Brain microvascular endothelial cell (primary cell): ENCODE results near the gene DDX31.

Experiments
- DNase-seq: peaks from one replicate; pipeline ENCODE4 v3.0.0-alpha.2; 2020
- H3K27ac ChIP-seq: fragments of 250-450 bp; sonication (Bioruptor Pico); 2 replicates; pipeline ENCODE4 v1.5.1; 2020; ENCODE audit warnings: mild to moderate bottlenecking, moderate library complexity
- H3K27me3 ChIP-seq: fragments of 250-450 bp; sonication (Bioruptor Pico); replicated peaks from 2 replicates; pipeline ENCODE4 v1.5.1; 2020; ENCODE audit warnings: mild to moderate bottlenecking
- H3K36me3 ChIP-seq: fragments of 250-450 bp; sonication (Bioruptor Pico); replicated peaks from 2 replicates; pipeline ENCODE4 v1.5.1; 2020; ENCODE audit warnings: mild to moderate bottlenecking
- H3K4me3 ChIP-seq: 2 replicates; pipeline ENCODE4 v1.5.1; 2011; ENCODE audit warnings: low read depth, mild to moderate bottlenecking, control low read depth, low read length, moderate library complexity
- in situ Hi-C: cut with HindIII; loops from 2 replicates; pipeline ENCODE4 v1.10.0; 2017; ENCODE audit warnings: low sequenced_read_pairs, low pct_ligation_motif_present
- TF ChIP-seq, protein P1 (sequence below): IDR thresholded peaks from 2 replicates; pipeline ENCODE4 v1.5.1; 2011; ENCODE audit warnings: low read depth, mild to moderate bottlenecking, moderate library complexity, low read length, control low read depth, inconsistent platforms; ENCODE audit errors: missing control alignments

DDX31 gene

DNA sequence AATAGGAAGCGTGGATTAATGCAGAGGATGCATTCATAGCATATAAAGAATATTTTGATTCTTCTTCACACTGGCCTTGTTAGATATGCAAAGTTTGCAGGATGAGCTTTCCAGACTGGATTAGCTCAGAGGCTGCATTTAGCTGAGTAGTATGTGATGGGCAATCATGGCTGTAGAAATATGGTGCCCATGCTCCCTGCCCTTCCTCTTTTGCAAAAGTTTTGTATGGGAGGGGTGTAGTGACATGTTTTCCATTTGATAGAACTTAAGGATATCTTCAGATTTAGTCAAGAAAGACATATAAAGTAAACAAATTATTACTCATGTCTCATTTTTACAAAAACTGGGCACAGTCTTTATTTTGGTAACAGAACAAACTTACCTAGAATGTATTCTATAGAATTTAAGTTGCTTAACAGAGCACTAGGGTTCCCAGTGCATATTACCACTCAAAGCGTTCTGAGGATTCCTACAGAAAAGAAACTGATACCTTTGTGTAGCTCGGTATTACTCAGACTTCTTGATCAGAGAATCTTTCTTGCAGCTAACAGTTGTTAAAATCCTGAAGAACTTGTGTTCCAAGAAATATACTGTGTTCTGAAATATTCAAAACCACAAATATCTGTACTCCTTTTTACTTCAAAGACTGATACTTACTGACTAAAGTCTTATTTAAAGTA, 10.3 kb upstream of the DDX31 start:
- DNase-seq = no peak
- Histone ChIP-seq H3K4me3 (no peak overlapping the region), H3K27me3 (no peaks in the 10 kb centered on the region), H3K27ac (no peak overlapping the region), H3K36me3 (peaks cover 34% of the 10 kb centered on the region)
- in situ Hi-C loops = no loop called here
- TF ChIP-seq, protein P1, sequence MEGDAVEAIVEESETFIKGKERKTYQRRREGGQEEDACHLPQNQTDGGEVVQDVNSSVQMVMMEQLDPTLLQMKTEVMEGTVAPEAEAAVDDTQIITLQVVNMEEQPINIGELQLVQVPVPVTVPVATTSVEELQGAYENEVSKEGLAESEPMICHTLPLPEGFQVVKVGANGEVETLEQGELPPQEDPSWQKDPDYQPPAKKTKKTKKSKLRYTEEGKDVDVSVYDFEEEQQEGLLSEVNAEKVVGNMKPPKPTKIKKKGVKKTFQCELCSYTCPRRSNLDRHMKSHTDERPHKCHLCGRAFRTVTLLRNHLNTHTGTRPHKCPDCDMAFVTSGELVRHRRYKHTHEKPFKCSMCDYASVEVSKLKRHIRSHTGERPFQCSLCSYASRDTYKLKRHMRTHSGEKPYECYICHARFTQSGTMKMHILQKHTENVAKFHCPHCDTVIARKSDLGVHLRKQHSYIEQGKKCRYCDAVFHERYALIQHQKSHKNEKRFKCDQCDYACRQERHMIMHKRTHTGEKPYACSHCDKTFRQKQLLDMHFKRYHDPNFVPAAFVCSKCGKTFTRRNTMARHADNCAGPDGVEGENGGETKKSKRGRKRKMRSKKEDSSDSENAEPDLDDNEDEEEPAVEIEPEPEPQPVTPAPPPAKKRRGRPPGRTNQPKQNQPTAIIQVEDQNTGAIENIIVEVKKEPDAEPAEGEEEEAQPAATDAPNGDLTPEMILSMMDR = no peak

DNA sequence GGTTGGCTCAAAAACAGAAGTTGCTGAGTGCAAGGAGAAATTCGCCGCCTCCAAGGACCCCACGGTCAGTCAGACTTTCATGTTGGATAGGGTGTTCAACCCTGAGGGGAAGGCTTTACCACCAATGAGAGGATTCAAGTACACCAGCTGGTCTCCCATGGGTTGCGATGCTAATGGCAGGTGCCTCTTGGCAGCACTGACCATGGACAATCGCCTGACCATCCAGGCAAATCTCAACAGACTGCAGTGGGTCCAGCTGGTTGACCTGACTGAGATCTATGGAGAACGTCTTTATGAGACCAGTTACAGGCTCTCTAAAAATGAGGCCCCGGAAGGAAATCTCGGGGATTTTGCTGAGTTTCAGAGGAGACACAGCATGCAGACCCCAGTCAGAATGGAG, 8.2 kb upstream of the DDX31 start:
- H3K27ac ChIP-seq = no peak overlapping the region
- in situ Hi-C loops = no loop called here
- peaks cover 25% of the 10 kb centered on the region for H3K36me3 ChIP-seq
- H3K4me3 ChIP-seq = no peak overlapping the region
- H3K27me3 ChIP-seq = no peaks in the 10 kb centered on the region
- TF ChIP-seq, protein P1 = no peak
- DNase-seq = no peak

DNA sequence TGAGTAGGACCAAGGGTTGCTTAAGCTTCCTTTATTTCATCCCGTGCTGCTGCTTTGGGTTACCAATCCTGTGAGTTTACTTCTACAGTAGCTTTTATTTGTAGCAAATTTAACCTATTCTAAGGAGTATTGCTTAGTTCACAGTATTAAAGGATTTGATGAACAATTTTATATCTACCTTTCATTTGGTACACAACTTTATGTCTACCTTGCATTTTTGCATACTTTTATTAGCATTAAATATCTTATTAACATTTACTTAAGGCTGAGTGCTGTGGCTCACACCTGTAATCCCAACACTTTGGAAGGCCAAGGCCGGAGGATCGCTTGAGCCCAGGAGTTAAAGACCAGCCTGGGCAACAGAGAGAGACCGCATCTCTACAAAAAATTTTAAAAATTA, 4.7 kb upstream of the DDX31 start:
- Histone ChIP-seq H3K27ac (no peak overlapping the region), H3K4me3 (no peak overlapping the region), H3K36me3 (peaks cover 17% of the 10 kb centered on the region), H3K27me3 (no peaks in the 10 kb centered on the region)
- TF ChIP-seq, protein P1 = no peak
- in situ Hi-C loops = no loop called here
- no peak for DNase-seq

DNA sequence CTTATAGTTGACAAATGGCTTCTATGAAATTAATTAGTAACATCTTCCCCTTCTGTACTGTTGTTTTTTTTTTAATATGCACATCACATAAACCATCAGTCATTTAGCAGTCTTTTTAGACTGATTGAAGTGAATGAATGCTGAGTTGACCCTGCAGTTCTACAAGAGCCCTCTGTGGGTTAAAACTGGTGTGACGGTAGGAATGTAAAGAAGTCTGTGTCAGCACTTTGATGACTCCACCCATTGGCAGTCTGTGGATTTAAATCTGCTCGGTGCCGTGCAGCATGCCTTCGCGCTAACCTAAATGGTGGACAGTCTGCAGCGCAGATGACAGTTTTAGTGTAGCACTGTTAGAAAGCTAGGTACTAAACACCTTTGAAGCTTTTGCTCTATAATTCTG, 3.6 kb upstream of the DDX31 start:
- H3K27ac ChIP-seq = no peak overlapping the region
- no peak overlapping the region for H3K4me3 ChIP-seq
- peak; percentile 57 for DNase-seq
- TF ChIP-seq, protein P1 = peak; percentile 47
- peaks cover 5% of the 10 kb centered on the region for H3K36me3 ChIP-seq
- H3K27me3 ChIP-seq = no peaks in the 10 kb centered on the region
- in situ Hi-C loops = no loop called here

DNA sequence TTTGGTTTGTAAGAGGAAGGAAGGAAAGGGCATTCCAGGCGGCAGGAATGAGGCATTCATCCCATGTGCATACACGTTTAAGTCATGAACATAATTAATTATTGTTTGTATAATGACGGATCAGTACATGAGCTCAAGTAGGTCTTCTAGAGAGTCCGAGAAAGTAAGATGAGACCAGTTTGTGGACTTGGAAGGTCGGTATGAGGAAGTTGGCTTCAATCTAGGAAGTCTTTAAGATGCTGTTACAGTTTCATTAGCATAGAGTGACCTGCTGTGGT, 2.6 kb upstream of the DDX31 start:
- TF ChIP-seq, protein P1 = peak; percentile 21
- peak; percentile 7 for DNase-seq
- in situ Hi-C loops = no loop called here
- H3K4me3 ChIP-seq = no peak overlapping the region
- H3K27me3 ChIP-seq = no peaks in the 10 kb centered on the region
- H3K27ac ChIP-seq = no peak overlapping the region
- no peaks in the 10 kb centered on the region for H3K36me3 ChIP-seq
